ENCODE results near the gene VENTX.
A peak's percentile ranks its signal among the peaks of the same experiment; 100 is the strongest.

VENTX gene

GRCh38 chr10:133235265-133235855 lies 2.3 kb upstream of the VENTX start:
- no peak for DNase-seq (ENCODE audit: low spot score)

- DNase-seq (ENCODE audit: low spot score) = no peak
These were observed 1.7 kb upstream of the VENTX start for GRCh38 chr10:133235932-133236331.

GRCh38 chr10:133236401-133237240 lies 1.0 kb upstream of the VENTX start:
- no peak for DNase-seq (ENCODE audit: low spot score)

- peak; percentile 70 for DNase-seq (ENCODE audit: low spot score)
These were observed 441 bp upstream of the VENTX start for GRCh38 chr10:133237241-133237587.

GRCh38 chr10:133238466-133238804 lies 780 bp downstream of the VENTX start:
- peak; percentile 50 for DNase-seq (ENCODE audit: low spot score)

- no peak for DNase-seq (ENCODE audit: low spot score)
These were observed 2.3 kb downstream of the VENTX start for GRCh38 chr10:133239990-133240389.

GRCh38 chr10:133241501-133242205 lies 4.0 kb downstream of the VENTX start:
- no peak for DNase-seq (ENCODE audit: low spot score)

GRCh38 chr10:133242611-133243356 lies 5.1 kb downstream of the VENTX start:
- DNase-seq (ENCODE audit: low spot score) = no peak

GRCh38 chr10:133243593-133243992 lies 5.9 kb downstream of the VENTX start:
- no peak for DNase-seq (ENCODE audit: low spot score)

GRCh38 chr10:133245439-133246235 lies 8.0 kb downstream of the VENTX start:
- no peak for DNase-seq (ENCODE audit: low spot score)

- no peak for DNase-seq (ENCODE audit: low spot score)
These were observed 8.6 kb downstream of the VENTX start for GRCh38 chr10:133246236-133246626.

GRCh38 chr10:133247681-133248333 lies 10.2 kb downstream of the VENTX start:
- DNase-seq (ENCODE audit: low spot score) = no peak

- DNase-seq (ENCODE audit: low spot score) = no peak
These were observed 10.7 kb downstream of the VENTX start for GRCh38 chr10:133248334-133248715.

GRCh38 chr10:133249094-133249780 lies 11.6 kb downstream of the VENTX start:
- no peak for DNase-seq (ENCODE audit: low spot score)

- no peak for DNase-seq (ENCODE audit: low spot score)
These were observed 12.5 kb downstream of the VENTX start for GRCh38 chr10:133249975-133250754.

GRCh38 chr10:133251388-133252222 lies 13.9 kb downstream of the VENTX start:
- DNase-seq (ENCODE audit: low spot score) = no peak

GRCh38 chr10:133252223-133252552 lies 14.5 kb downstream of the VENTX start:
- no peak for DNase-seq (ENCODE audit: low spot score)

- DNase-seq (ENCODE audit: low spot score) = no peak
These were observed 15.8 kb downstream of the VENTX start for GRCh38 chr10:133253361-133253955.
